Caco-2 (cell line): ENCODE measurements around the gene HOMER2. TPM values are rescaled to one million over a fixed set of nuclear protein-coding genes. Genes with fewer than 3 reads are reported as not detected.

ENCODE experiments used
- BruUV-seq: library from RNA; stranded (reverse); fragments of 400-500 nt; replicated peaks from 2 replicates; lab custom pipeline; 2021; lab: Mats Ljungman, UMichigan
- CTCF ChIA-PET: fragments of 300-600 bp; sonication (Branson Sonifier 250); formaldehyde crosslinking; loops from one replicate; lab custom pipeline; 2022; ENCODE audit warnings: antibody characterized with exemption; lab: Charles Lee
- POLR2A ChIA-PET: fragments of 300-600 bp; sonication (Branson Sonifier 250); formaldehyde crosslinking; loops from one replicate; lab custom pipeline; 2022; ENCODE audit warnings: antibody characterized with exemption; lab: Charles Lee
- DNase-seq, 2 experiments: peaks; one replicate each; pipeline versions ENCODE4 v3.0.0 to v3.0.0-alpha.2; 2020 to 2022
- H3K27me3 ChIP-seq: replicated peaks from 2 replicates; pipeline ENCODE4 v1.6.0; 2011; ENCODE audit warnings: low read length; ENCODE audit not compliant: control insufficient read depth, insufficient read depth
- H3K36me3 ChIP-seq: 2 replicates; pipeline ENCODE4 v1.5.1; 2011; ENCODE audit warnings: low read length; ENCODE audit not compliant: control insufficient read depth, insufficient read depth
- H3K4me1 ChIP-seq: fragments of 250-450 bp; sonication (Bioruptor Pico); 2 replicates; pipeline ENCODE4 v1.5.1; 2020; ENCODE audit warnings: mild to moderate bottlenecking
- H3K4me3 ChIP-seq: 2 replicates; pipeline ENCODE4 v1.5.1; 2011; ENCODE audit warnings: low read depth, mild to moderate bottlenecking, control low read depth, low read length
- H3K9me3 ChIP-seq: fragments of 250-450 bp; sonication (Bioruptor Pico); 2 replicates; pipeline ENCODE4 v1.5.1; 2020; ENCODE audit warnings: mild to moderate bottlenecking, moderate library complexity
- H3K27ac Mint-ChIP-seq: one replicate; pipeline ENCODE4 v1.8.0; 2022; ENCODE audit warnings: mixed read lengths; ENCODE audit not compliant: unreplicated experiment
- H3K27me3 Mint-ChIP-seq: one replicate; pipeline ENCODE4 v1.8.0; 2022; ENCODE audit warnings: mixed read lengths; ENCODE audit not compliant: insufficient read depth, unreplicated experiment
- H3K36me3 Mint-ChIP-seq: one replicate; pipeline ENCODE4 v1.8.0; 2022; ENCODE audit warnings: mild to moderate bottlenecking, mixed read lengths; ENCODE audit not compliant: insufficient read depth, unreplicated experiment
- H3K4me1 Mint-ChIP-seq: one replicate; pipeline ENCODE4 v1.8.0; 2022; ENCODE audit warnings: low read depth, mixed read lengths; ENCODE audit not compliant: unreplicated experiment
- H3K4me3 Mint-ChIP-seq: one replicate; pipeline ENCODE4 v1.8.0; 2022; ENCODE audit warnings: mild to moderate bottlenecking, moderate library complexity, mixed read lengths; ENCODE audit not compliant: unreplicated experiment
- H3K9me3 Mint-ChIP-seq: one replicate; pipeline ENCODE4 v1.8.0; 2022; ENCODE audit warnings: mixed read lengths; ENCODE audit not compliant: unreplicated experiment
- intact Hi-C: fragments of 100-400 bp; cut with micrococcal nuclease; formaldehyde crosslinking; loops from one replicate; pipeline ENCODE4 v1.10.0; 2022; ENCODE audit not compliant: unreplicated experiment
- total RNA-seq: library from RNA; stranded (reverse); gene quantifications from 2 replicates; pipeline ENCODE4 v1.2.3, GENCODE V29; 2022
- TF ChIP-seq, protein P1 (sequence below), 2 experiments: fragments of 200-600 bp in 1 of 2; IDR thresholded peaks; 1 replicate in 1 of 2; 2 replicates in 1 of 2; pipeline versions ENCODE4 v1.5.1 to v1.8.0; 2011 to 2022; ENCODE audit warnings: antibody characterized with exemption in 1 of 2, control low read depth in 1 of 2, inconsistent platforms in 1 of 2, low read depth in 1 of 2, low read length in 1 of 2, mild to moderate bottlenecking in 1 of 2, moderate library complexity in 1 of 2; ENCODE audit not compliant: insufficient read depth in 1 of 2, severe bottlenecking in 1 of 2, unreplicated experiment in 1 of 2

HOMER2 gene
- total RNA-seq, 1 experiment from 2014 or later: 5.5 TPM

GRCh38 chr15:82846621-82847020 lies 105.9 kb downstream of the HOMER2 start:
- H3K4me3 Mint-ChIP-seq: no peak overlapping the region
- BruUV-seq: no TSS peak
- TF ChIP-seq, protein P1, sequence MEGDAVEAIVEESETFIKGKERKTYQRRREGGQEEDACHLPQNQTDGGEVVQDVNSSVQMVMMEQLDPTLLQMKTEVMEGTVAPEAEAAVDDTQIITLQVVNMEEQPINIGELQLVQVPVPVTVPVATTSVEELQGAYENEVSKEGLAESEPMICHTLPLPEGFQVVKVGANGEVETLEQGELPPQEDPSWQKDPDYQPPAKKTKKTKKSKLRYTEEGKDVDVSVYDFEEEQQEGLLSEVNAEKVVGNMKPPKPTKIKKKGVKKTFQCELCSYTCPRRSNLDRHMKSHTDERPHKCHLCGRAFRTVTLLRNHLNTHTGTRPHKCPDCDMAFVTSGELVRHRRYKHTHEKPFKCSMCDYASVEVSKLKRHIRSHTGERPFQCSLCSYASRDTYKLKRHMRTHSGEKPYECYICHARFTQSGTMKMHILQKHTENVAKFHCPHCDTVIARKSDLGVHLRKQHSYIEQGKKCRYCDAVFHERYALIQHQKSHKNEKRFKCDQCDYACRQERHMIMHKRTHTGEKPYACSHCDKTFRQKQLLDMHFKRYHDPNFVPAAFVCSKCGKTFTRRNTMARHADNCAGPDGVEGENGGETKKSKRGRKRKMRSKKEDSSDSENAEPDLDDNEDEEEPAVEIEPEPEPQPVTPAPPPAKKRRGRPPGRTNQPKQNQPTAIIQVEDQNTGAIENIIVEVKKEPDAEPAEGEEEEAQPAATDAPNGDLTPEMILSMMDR (IDR thresholded peaks at IDR 0.05; ENCODE audit: insufficient read depth in 1 of 2, low read depth in 1 of 2, low read length in 1 of 2, severe bottlenecking in 1 of 2, unreplicated experiment in 1 of 2): no peak
- ChIA-PET CTCF (no interaction called here), POLR2A (no interaction called here)
- no peaks in the 10 kb centered on the region for H3K36me3 Mint-ChIP-seq
- no peaks in the 10 kb centered on the region for H3K27me3 ChIP-seq
- intact Hi-C loops: loop anchor here (5.0 kb wide), 1 partner anchor 141 kb away; the partner anchor contains the start of gene RAMAC
- no peak for DNase-seq
- no peak overlapping the region for H3K27ac Mint-ChIP-seq
- H3K36me3 ChIP-seq: no peaks in the 10 kb centered on the region
- no peaks in the 10 kb centered on the region; the same call in 1 of the 2 replicates for H3K9me3 ChIP-seq
- H3K4me1 Mint-ChIP-seq: no peaks in the 10 kb centered on the region
- no peaks in the 10 kb centered on the region for H3K4me1 ChIP-seq
- no peak overlapping the region for H3K4me3 ChIP-seq
- H3K27me3 Mint-ChIP-seq: peaks cover 3% of the 10 kb centered on the region
- H3K9me3 Mint-ChIP-seq: no peaks in the 10 kb centered on the region

DNA sequence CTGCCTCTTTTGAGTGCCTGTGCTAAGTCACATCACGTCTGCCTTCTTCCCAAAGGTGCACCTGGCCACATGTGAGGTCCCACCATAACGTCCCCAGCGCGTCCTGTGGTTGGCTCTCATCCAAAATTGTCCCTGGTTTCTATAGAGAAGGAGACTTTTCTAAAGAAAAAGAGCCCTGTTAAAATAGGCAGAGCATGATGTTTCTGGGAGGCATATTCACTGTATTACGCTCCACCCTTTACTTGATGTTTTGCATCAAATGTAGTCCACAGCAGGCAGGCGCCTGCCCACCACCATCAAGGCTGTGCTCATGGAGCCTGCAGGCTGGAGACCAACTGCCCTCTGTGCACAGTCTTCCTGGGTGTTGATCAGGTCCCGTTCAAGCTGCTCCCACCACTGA lies 106.8 kb downstream of the HOMER2 start:
- intact Hi-C loops: loop anchor here (5.0 kb wide), 1 partner anchor 142 kb away; the partner anchor contains the start of gene RAMAC
- BruUV-seq: no TSS peak

GRCh38 chr15:82843566-82843965 lies 109.0 kb downstream of the HOMER2 start:
- no peaks in the 10 kb centered on the region for H3K4me1 Mint-ChIP-seq
- no peak for DNase-seq
- Histone ChIP-seq H3K27me3 (no peaks in the 10 kb centered on the region), H3K9me3 (no peaks in the 10 kb centered on the region; the same call in 1 of the 2 replicates), H3K4me3 (no peak overlapping the region), H3K36me3 (no peaks in the 10 kb centered on the region), H3K4me1 (no peaks in the 10 kb centered on the region)
- no peaks in the 10 kb centered on the region for H3K9me3 Mint-ChIP-seq
- intact Hi-C loops: no loop called here
- no peak overlapping the region for H3K27ac Mint-ChIP-seq
- no TSS peak for BruUV-seq
- POLR2A ChIA-PET: no interaction called here
- H3K4me3 Mint-ChIP-seq: no peak overlapping the region
- TF ChIP-seq, protein P1 (IDR thresholded peaks at IDR 0.05; ENCODE audit: insufficient read depth in 1 of 2, low read depth in 1 of 2, low read length in 1 of 2, severe bottlenecking in 1 of 2, unreplicated experiment in 1 of 2): no peak
- CTCF ChIA-PET: no interaction called here
- no peaks in the 10 kb centered on the region for H3K36me3 Mint-ChIP-seq
- peaks cover 3% of the 10 kb centered on the region for H3K27me3 Mint-ChIP-seq

More for the DNA sequence above, 106.8 kb downstream of the HOMER2 start:
- TF ChIP-seq, protein P1 (IDR thresholded peaks at IDR 0.05; ENCODE audit: insufficient read depth in 1 of 2, low read depth in 1 of 2, low read length in 1 of 2, severe bottlenecking in 1 of 2, unreplicated experiment in 1 of 2): no peak
- ChIA-PET CTCF (no interaction called here), POLR2A (no interaction called here)
- Histone ChIP-seq H3K4me1 (no peaks in the 10 kb centered on the region), H3K27me3 (no peaks in the 10 kb centered on the region), H3K4me3 (no peak overlapping the region), H3K36me3 (no peaks in the 10 kb centered on the region), H3K9me3 (no peaks in the 10 kb centered on the region; the same call in 1 of the 2 replicates)
- H3K4me1 Mint-ChIP-seq: no peaks in the 10 kb centered on the region
- no peak for DNase-seq
- H3K27me3 Mint-ChIP-seq: peaks cover 3% of the 10 kb centered on the region
- H3K4me3 Mint-ChIP-seq: no peak overlapping the region
- no peaks in the 10 kb centered on the region for H3K36me3 Mint-ChIP-seq
- no peaks in the 10 kb centered on the region for H3K9me3 Mint-ChIP-seq
- no peak overlapping the region for H3K27ac Mint-ChIP-seq
